Activated CD8-positive, alpha-beta memory T cell treated with anti-CD3 and anti-CD28 coated beads for 24 hours (primary cell): Measurements from ENCODE around the gene HIPK2.
"Not testable (repeated sequence)": the region's sequence is repeated elsewhere in the genome, so short reads cannot be mapped to it uniquely, and the experiment has no call there.

ENCODE experiments used
- DNase-seq: peaks from one replicate; pipeline ENCODE4 v3.0.0-alpha.2; 2020

HIPK2 gene

DNA sequence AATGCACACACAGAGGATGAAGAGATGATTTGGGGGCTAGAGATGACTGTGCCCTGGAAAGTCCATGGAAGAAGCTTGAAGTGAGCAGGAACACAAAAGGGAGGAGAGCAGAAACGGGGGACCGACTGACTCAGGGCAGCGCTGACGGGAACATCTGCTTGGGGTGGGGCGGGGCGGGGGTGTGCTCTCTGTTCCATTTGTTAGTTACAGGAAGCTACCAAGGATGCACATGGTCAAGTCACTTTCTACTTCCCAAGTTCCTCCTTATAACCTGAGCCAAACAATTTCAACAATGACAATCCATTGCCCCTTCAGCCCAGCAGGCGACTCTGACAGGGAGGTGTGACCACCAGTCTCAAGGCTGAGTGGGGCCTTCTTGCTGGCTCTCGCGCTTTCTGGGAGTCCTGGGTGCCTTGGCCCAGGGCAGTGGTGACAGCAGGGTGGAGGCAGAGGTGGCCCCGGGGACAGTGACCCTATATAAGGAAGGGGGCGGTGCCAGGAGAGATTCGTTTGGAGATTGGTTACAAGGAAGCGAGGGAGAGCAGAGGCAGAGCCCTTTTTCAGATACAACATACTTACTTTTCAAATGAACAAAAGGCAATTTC, 214.7 kb downstream of the HIPK2 start:
- no peak for DNase-seq

DNA sequence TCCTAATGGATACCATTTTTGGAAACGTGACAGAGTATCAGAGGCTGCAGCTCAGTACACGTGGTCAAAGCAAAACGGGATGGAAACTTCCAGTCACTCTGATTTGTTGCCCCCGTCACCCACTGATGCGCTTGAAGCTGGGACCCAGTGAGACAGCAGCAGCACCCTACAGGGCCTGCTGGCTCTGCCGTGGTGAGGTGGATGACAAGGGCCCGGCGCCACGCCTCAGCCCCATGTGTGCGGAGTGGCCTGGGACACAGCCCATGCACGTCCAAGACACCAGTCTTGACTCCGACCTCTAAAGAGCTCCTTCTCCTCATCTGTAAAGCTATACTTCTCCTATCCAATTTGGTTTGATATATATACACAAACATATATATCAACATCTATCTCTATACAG, 215.3 kb downstream of the HIPK2 start:
- DNase-seq: no peak

DNA sequence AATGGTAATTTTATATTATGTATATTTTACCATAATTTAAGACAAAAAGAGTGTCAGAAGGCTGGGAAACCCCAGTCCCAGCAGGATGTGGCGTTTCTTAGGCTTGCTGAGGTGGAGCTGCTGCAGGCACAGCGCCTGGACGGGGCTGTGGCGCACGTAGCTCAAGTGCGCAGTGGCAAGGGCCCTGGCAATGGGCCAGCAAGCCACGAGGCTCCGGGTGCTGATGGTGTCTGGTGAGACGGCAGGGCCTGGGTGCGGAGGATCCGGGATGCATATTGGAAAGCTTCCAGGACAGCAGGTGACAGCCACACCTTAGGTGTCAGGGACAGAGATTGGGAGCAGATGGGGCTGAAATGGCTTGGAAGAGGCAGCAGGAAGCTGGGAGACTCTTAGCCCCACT, 217.1 kb downstream of the HIPK2 start:
- DNase-seq: no peak

DNA sequence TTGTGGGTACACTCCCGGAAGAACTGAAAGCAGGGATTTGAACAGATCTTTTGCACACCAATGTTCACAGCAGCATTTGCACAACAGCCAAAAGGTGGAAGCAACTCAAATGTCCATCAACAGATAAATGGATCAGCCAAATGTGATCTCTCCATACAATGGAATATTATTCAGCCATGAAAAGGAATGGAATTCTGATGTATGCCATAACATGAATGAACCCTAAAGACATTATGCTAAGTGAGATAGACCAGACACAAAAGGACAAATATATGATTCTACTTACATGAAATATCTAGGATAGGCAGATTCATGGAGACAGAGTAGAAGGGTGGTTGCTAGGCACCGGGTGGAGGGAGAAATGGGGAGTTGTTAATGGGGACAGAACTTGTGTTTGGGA, 217.6 kb downstream of the HIPK2 start:
- no peak for DNase-seq

DNA sequence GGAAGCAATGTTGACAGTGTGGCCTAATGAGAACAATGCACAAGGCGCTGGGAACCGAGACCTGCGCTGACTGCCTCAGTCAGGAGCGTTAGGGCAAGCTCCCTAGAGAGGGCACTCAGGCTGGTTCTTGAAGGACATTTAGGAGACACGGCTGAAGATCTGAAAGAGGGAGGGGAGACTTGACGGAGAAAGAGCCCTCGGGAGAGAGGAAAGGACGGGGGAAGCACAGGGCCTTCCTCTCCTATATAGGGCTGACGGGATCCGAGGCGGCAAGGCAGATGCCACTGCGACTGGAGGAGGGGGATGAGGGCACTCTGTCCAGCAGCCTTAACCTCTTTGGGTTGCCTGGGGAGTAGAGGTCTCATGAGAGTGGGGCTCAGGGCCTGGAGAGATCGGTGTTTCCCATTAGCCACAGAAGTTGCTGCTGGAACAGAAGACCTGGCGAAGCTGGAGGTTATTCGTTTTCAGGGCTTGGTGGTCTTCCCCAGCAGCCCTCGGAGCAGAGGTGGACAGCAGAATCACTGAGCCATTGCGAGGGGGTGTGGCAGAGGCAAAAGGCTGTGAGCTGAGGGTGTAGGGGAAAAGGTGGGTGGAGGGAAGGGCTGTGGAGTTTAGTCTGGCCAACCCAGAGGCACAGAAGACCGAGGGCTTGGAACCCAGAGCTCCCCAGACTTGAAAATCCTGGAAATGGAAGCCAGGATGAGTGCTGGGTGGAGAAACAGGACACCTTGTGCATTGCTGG, 218.3 kb downstream of the HIPK2 start:
- no peak for DNase-seq

DNA sequence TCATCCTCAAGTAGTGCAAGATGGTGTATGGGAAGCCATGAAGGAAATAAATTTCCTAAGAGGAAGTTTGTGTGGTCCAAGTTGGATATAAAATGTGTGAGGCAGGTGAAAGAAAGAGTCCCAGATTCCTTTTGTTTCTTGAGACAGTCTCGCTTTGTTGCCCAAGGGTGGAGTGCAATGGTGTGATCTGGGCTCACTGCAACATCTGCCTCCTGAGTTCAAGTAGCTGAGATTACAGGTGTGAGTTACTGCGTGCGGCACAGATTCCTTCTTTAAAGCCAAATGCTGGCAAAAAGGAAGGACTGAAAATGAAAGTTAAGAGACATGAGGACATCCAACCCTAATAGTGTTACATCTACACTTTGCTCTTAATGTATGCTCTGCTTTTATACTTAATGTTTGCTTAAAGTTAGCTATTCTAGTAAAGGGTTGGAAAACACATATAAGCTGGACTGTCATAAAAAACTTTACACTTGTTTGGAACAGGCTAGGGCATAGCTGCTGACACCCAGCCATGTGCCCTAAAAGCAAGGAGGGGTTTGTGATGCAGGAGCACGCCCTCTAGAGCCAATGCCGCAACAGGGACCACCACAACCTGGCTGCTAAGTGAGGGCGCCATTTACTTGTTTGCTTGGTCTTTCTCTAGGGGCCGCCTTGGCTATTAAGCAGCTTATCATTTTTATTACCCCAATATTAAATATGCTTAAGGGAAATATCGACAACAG, 219.8 kb downstream of the HIPK2 start:
- no peak for DNase-seq

DNA sequence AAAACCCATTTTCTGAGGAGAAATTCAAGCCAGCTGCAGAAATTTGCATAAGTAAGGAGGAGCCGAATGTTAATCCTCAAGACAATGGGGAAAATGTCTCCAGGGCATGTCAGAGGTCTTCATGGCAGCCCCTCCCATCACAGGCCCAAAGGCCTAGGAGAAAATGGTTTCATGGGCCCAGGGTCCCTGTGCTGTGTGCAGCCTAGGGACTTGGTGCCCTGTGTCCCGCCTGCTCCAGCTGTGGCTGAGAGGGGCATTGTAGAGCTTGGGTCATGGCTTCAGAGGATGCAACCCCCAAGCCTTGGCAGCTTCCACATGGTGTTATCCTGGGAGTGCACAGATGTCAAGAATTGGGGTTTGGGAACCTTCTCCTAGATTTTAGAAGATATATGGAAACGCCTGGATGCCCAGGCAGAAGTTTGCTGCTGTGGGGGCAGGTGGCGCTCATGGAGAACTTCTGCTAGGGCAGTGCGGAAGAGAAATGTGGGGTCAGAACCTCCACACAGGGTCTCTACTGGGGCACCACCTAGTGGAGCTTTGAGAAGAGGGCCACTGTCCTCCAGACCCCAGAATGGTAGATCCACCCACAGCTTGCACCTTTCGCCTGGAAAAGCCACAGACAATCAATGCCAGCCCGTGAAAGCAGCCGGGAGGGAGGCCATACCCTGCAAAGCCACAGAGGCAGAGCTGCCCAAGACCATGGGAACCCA, 223.7 kb downstream of the HIPK2 start:
- not testable (repeated sequence) for DNase-seq

DNA sequence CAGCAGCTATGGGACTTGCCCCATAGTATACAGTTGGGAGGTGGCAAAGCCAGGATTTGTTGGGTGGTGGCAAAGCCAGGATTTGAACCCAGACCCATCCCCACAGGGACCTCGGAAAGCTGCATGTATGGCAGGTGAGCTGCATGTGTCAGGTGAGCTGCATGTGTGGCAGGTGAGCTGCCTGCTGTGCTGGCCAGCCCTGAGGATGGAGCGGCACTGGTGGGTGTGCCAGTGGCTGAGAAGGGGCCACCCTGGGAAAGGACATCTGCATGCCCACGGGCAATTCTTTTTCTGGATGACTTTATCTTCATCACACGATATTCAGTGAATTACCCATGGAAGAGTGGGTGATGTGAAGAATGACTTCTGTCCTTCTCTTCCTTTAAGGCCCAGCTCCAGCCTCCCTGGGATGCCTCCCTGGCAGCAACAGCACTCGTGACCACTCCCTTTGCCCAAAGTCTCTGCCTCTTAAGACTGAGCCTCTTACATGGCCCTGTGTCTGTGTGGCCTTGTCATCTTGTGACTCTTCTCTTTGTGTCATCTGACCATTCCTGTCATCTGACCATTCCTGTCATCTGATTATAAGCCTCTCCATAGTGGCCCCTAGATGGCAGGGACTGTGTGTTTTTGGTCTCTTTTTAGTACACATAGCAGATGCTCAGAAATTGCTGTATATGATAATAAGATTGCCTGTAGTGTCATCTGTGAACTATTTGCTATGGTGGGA, 229.3 kb downstream of the HIPK2 start:
- DNase-seq: peak; percentile 33

DNA sequence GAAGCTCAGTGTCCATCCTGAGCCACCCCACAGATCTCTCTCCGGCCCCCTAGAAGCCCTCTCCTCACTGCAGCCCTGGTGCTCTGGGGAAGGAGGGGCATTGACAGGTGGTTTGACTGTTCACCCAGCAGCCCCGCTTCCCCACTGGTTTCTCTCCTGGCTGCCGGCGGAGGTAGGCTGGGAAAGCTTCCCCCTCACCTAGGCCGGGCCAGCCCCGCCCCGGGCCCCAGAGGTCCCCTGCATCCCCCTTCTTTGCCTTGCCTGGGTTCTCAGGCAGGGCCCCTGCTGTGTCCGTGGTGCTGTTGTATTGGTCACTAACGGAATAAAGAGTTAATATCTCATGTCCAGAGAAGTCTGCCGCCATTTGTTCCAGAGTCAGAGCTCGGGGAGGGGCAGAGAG, 233.2 kb downstream of the HIPK2 start:
- no peak for DNase-seq

DNA sequence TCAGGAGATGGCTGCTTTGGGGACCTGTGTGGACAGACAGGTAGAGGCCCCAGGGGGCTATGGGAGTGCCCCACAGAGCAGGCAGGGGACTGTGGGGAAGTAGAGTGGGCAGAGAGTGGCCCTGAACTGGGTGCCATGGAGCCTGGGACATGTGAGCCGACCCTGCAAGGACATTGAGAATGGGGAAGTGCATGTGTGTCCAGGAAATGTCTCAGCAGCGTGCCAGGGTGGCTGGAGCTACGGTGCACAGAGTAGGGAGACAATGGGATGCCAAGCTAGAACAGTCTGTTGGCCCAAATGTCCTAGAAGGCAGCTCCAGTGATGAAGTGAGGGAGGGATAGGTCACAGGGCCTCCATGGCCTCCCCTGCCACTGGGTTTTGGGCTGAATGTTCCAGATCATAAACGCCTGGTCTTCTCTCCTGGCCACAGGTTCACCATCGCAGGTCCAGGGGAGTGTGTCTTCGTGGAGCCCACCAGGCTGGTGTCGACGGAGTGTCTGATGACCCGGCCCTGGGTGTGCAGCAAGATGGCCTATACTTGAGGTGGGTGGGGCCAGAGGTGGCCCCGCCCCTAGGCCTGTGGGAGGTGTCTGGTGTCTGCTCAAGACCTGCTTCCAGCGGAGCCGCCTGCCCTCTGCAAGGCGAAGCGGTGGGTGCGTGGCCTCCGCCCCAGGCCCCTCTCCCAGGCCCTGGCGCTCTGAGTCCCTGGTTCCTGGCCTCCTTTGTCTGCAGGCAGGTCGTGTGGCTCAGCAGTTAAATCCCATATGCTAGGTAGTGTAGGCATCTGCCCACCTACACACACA, 233.8 kb downstream of the HIPK2 start:
- DNase-seq: peak; percentile 52

DNA sequence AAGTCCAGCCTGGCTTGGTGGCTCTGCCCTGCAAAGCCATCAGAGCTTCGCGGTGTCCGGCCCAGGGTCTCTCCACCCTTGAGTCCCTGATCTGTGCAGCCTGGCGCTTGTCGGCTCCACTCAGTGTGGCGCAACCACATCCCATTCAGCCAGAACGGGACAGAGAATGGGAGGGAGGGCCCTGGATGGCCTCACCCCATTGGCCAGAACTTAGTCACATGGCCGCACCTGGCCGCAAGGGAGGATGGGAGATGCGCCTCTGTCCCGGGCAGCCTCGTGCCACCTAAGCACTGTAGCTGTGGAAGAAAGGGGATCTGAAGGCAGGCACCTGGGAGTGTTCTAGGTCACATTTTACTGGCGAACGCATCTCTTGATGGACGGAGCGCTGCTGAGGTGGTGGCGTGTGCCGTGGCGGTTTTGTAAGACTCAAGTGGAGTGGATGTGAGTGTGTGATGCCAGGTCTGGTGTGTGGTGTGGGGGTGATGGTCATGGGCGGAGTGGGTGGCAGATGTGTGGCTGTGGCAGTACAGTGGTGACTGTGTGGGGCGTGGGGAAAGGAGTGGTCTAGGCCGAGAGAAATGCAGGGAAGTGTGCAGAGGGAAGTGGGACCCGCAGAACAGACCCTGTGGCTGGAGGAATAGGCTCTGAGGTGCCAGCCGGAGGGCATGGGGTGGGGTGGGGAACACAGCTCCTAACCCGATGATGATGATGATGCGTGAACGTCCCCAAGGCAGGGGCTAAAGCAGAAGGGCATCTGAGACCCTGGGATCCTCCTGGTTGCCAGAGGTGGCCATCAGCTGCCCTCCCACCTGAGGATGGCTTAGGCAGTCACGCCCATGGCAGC, 235.3 kb downstream of the HIPK2 start:
- peak; percentile 50 for DNase-seq

DNA sequence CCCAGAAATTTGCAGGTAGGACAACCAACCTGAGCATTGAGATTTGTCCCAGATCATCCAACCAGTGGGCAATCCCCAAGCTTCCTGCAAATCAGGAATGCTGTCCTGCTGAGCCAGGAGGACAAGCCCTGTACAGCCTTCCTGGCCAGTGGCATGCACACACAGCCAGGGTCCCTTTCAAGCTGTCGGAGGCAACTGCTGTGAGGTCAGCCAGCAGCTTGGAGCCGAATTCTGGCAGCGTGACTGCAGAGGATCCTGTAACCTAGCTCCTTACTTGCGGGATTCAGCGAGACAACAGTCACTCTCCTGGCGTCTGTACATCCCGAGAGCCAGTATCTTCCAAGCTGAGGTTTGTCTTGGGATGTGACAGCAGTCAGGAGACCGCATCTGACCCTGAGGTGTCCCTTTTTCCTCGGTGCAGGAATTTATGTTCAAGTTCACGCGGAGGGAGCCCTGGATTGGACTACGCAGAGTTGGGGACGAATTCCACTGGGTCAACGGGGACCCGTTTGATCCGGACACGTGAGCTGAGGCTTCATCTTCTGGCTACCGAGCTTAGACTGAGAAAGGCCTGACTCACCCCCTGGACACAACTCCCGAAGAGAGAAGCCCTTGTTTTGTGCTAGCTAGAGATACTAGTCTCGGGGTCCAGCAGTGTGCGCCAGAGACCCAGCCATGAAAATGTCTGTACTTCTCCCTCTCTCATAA, 236.0 kb downstream of the HIPK2 start:
- peak; percentile 26 for DNase-seq

DNA sequence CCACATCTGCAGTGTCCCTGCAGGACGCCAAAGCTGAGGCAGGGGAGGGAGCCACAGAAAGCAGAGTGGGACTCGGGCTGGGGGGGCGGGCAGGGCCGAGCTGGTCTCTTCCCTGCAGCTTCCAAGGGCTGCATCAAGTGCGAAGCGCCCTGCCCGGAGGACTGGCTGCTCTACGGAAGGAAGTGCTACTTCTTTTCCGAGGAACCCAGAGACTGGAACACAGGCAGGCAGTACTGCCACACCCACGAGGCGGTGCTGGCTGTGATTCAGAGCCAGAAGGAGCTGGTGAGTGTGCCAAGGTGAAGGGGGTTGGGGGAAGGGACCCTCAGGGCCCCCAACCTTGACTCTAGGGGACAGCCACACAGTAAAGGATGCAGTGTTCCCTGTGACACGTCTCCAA, 237.6 kb downstream of the HIPK2 start:
- DNase-seq: no peak

DNA sequence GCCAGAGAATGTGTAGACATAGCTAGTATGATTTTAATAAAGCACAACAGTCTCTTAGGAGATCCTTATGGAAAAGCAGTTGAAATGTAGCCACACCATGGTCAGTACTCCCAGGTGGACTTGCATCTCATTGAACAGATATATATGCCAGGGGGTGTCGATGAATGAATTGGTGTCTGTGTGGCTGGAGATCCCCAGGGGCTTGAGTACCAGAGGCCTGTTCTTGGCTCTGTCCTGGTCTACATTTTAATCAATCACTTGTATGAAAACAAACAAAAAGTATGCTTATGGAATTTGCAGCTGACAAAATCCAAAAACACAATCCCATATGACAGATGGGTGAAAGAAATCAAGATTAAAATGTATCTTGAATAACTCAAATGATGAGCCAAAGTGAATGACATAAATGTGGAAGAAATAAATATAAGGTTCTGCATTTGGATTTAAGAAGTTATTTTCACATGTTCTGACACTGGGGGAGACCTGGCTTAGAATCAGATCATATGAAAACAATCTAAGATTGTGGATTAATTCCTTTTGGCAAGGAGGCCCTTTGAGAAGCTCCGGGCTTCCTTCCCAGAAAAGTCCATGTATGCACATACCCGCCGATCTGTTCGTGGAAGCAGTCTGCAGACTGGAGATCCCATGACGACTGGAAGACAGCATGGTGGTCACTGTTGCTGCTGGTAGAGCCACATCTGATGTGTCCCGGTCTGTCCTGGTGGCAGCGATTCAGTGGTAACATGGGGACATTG, 238.7 kb downstream of the HIPK2 start:
- no peak for DNase-seq

DNA sequence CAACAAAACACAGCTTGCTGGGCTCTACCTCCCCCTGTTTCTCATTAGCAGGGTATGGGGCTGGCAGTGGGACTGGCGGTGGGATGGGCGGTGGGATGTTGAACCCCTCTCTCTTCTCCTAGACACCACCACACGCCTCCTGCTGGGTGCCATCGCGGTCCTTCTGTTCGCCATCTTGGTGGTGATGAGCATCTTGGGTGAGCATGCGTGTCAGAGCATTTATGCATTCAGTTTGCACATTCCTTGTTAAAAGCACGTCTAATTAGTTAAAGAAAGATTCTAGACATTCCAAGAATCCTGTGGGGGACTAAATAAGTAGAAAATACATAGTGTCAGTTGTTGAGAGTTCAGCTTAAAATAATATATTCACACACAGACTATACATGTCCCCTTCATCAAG, 241.6 kb downstream of the HIPK2 start:
- DNase-seq: no peak

DNA sequence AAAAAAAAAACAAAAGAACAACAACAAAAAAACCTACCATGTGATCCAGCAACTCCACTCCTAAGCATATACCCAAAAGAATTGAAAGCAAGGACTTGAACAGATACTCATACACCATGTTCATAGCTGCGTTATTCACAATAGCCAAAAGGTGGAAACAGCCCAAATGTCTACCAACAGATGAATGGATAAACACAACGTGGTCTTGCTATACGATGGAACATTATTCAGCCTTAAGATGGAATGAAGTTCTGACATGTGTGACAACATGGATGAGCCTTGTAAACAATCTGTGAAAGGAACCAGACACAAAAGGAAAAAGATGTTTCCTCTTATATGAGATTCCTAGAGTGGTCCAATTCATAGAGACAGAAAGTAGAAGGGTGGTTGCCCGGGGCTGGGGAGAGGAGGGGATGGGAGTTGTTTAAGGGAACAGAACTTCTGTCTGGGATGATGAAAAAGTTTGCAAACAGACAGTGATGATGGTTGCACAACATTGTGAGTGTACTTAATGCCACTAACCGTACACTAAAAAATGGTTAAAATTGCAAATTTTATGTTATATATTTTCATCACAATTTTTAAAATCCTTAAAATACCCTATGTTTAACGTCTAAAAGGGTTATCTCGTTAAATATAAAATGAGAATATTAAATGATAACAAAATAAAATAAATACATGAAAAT, 242.7 kb downstream of the HIPK2 start:
- DNase-seq: no peak

DNA sequence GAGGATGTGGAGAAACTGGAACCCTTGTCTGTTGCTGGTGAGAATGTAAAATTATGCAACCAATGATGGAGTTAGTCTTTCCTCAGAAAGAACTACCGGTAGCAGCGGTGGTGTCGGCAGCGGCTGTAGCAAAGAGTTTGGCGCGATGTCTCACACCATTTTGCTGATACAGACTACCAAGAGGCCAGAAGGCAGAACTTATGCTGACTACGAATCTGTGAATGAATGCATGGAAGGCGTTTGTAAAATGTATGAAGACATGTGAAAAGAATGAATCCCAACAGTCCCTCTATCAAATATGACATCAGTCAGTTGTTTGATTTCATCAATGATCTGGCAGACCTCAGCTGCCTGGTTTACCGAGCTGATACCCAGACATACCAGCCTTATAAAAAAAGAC, 243.7 kb downstream of the HIPK2 start:
- no peak for DNase-seq

DNA sequence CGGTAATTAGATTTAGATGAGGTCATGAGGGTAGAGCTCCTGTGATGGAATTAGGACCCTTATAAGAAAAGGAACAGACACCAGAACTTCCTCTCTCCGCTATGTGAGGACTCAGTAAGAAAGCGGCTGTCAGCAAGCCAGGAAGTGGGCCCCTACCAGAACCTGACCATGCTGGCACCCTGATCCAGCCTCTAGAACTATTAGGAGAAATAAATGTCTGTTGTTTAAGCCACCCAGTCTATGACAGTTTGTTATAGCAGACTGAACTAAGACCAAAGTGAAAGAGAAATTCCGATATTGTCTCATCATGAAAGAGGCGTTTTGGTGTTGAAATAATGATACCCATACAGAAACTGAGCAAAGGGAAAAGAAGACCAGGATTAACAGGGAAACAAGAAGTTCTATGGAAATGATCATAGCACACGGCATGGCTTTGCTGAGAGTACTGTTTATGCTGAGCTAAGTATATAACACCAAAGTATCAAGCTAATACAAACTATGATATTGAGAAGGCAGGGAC, 245.1 kb downstream of the HIPK2 start:
- DNase-seq: no peak

DNA sequence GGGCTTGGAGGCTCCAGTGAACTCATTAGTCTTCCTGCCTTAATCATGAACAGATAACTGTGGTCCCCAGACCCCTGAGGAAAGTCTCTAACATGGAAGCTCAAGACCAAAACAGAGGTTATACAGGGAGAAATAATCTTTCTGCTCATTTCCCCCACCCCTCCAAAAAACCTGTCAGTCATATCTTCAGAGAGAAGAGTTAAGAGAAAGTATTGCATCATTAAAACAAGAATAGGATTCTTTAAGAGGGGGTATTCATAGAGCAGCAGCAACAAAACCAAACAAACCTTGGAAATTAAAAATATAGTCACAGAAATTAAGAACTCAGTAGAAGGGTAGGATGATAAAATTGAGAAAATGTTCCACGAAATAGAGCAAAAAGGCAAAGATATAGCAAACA, 246.7 kb downstream of the HIPK2 start:
- no peak for DNase-seq
